ENCODE data around the gene LTF. TPM values are rescaled to one million over a fixed set of nuclear protein-coding genes. Genes with fewer than 3 reads are reported as not detected.

Gene LTF
- total and polyA plus RNA-seq, 10 of the 15 experiments (the other 5 are each of a cell fraction or from before 2014, with no cell fraction given), result 0.03 to 0.31 TPM; not detected in 8

GRCh38 chr3:46419816-46420215 is 44.9 kb downstream of the LTF start (continued):
- TF ChIP-seq, protein P1, sequence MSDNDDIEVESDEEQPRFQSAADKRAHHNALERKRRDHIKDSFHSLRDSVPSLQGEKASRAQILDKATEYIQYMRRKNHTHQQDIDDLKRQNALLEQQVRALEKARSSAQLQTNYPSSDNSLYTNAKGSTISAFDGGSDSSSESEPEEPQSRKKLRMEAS (IDR thresholded peaks at IDR 0.05; ENCODE audit: low read depth, low read length), result no peak
- TF ChIP-seq RCOR1 (conservative IDR thresholded peaks at IDR 0.05; ENCODE audit: low read depth, low read length) (no peak), HDAC2 (IDR thresholded peaks at IDR 0.05) (no peak)
- TF ChIP-seq, protein P2, sequence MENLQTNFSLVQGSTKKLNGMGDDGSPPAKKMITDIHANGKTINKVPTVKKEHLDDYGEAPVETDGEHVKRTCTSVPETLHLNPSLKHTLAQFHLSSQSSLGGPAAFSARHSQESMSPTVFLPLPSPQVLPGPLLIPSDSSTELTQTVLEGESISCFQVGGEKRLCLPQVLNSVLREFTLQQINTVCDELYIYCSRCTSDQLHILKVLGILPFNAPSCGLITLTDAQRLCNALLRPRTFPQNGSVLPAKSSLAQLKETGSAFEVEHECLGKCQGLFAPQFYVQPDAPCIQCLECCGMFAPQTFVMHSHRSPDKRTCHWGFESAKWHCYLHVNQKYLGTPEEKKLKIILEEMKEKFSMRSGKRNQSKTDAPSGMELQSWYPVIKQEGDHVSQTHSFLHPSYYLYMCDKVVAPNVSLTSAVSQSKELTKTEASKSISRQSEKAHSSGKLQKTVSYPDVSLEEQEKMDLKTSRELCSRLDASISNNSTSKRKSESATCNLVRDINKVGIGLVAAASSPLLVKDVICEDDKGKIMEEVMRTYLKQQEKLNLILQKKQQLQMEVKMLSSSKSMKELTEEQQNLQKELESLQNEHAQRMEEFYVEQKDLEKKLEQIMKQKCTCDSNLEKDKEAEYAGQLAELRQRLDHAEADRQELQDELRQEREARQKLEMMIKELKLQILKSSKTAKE (IDR thresholded peaks at IDR 0.05; ENCODE audit: low read depth, poor library complexity, severe bottlenecking), result no peak

DNA sequence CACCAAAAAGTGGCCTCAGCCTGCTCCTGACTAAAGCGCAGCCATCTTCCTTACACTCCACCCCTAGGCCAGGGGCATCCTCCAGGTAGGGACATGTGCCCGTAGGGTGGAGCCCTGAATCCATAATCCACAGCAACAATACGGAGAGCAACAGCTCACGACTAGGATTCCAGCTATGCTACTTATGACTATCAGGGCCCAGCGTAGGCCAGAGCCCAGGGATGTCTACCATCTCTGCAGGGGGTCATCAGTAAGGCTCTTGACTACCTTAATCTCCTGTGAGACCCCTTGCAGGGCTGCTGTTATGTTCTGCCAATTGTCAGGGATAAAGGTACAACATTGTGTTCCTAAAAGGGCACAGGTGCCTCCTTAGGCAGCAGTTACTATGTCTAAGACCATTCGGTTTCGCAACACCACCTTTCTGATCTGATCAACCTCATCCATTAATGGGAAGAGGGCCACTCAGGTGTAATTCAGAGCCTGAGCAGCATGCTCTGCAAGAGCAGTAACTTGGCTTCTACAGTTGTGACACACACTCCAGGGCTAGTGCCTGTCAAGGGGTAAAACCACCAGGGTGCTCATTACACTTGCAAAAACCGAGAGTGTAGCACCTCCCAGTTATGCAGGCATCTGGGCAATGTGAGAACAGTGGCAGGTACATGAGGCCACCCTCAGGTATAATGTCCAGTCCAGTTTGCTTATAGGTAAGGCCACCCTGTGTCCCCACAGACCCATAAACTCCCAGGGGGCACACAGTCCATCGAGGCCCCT is 46.7 kb downstream of the LTF start:
- Histone ChIP-seq H3K36me3 (ENCODE audit: control insufficient read depth in 2 of 2, insufficient read depth in 2 of 2, low read length in 1 of 2) (no peaks in the 10 kb centered on the region), H4K20me1 (ENCODE audit: control insufficient read depth, insufficient read depth) (no peaks in the 10 kb centered on the region), H3K4me1 (ENCODE audit: control insufficient read depth, insufficient read depth, low read length) (no peaks in the 10 kb centered on the region), H3K27ac (ENCODE audit: control insufficient read depth, insufficient read depth) (no peak overlapping the region), H3K9ac (ENCODE audit: control insufficient read depth, insufficient read depth, low read length) (no peak overlapping the region), H3K4me3 (no peak overlapping the region), H3K9me3 (replicated peaks; ENCODE audit: control insufficient read depth, insufficient read depth, low read length) (no peaks in the 10 kb centered on the region), H2AFZ (ENCODE audit: control insufficient read depth, low read depth, low read length) (no peak overlapping the region), H3K27me3 (replicated peaks in 1 of 2; ENCODE audit: control insufficient read depth in 2 of 2, insufficient read depth in 2 of 2, low read length in 1 of 2) (no peaks in the 10 kb centered on the region), H3K4me2 (ENCODE audit: control insufficient read depth, insufficient read depth) (no peak overlapping the region), H3K79me2 (ENCODE audit: control insufficient read depth, insufficient read depth, low read length) (no peaks in the 10 kb centered on the region)
- DNase-seq (ENCODE audit: low read depth, low spot score), result no peak
- SMC1A ChIA-PET (ENCODE audit: uncharacterized antibody, unreplicated experiment), result interaction anchor here (1.6 kb wide), 1 partner anchor 17 kb away, joined by 3 read pairs; no protein-coding TSS in a partner anchor
- in situ Hi-C loops (cut with MboI), result no loop called here
- WGBS (ENCODE audit: insufficient coverage, insufficient replicate concordance, low lambda C conversion rate, missing lambda C conversion rate), result 60% methylated on average over 9 of the region's 9 CpGs
- POLR2A ChIA-PET, result no interaction called here
- intact Hi-C loops (cut with micrococcal nuclease; ENCODE audit: unreplicated experiment), result no loop called here
- CTCF ChIA-PET, result interaction anchor here (0.7 kb wide), 1 partner anchor 419 kb away, joined by 3 read pairs; no protein-coding TSS in a partner anchor
- RAD21 ChIA-PET (ENCODE audit: unreplicated experiment), result no interaction called here
- no peak for FAIRE-seq
- ATAC-seq, result no peak
- no TSS peak for BruUV-seq (replicated peaks)
- TF ChIP-seq BACH1 (IDR thresholded peaks at IDR 0.05; ENCODE audit: borderline replicate concordance) (no peak), HCFC1 (IDR thresholded peaks at IDR 0.05; ENCODE audit: low read length) (no peak), NFIC (IDR thresholded peaks at IDR 0.05; ENCODE audit: low read depth, low read length) (no peak), PML (IDR thresholded peaks at IDR 0.05; ENCODE audit: low read length) (no peak), MTA2 (IDR thresholded peaks at IDR 0.05; ENCODE audit: low read depth) (no peak), HSF1 (IDR thresholded peaks at IDR 0.05; ENCODE audit: low read depth, low read length) (no peak), PRDM15 (CRISPR knock-in tag; IDR thresholded peaks at IDR 0.05) (no peak), RB1 (IDR thresholded peaks at IDR 0.05; ENCODE audit: borderline replicate concordance) (no peak), NFXL1 (IDR thresholded peaks at IDR 0.05; ENCODE audit: borderline replicate concordance) (no peak), ZNF622 (IDR thresholded peaks at IDR 0.05) (no peak), ESRRA (IDR thresholded peaks at IDR 0.05; ENCODE audit: low read length) (no peak), JUNB (IDR thresholded peaks at IDR 0.05) (no peak)

Data from GM12878 (cell line).